HG03060 (cell line): ENCODE data around the gene TPR.

Experiments
- ATAC-seq: cut with Tn5 transposase; IDR thresholded peaks from one replicate; pipeline ENCODE4 v1.9.1; 2021; ENCODE audit warnings: low read depth, moderate number of reproducible peaks; ENCODE audit not compliant: unreplicated experiment

The TPR gene

GRCh38 chr1:186292875-186293274, 82.2 kb downstream of the TPR start:
- no peak for ATAC-seq

DNA sequence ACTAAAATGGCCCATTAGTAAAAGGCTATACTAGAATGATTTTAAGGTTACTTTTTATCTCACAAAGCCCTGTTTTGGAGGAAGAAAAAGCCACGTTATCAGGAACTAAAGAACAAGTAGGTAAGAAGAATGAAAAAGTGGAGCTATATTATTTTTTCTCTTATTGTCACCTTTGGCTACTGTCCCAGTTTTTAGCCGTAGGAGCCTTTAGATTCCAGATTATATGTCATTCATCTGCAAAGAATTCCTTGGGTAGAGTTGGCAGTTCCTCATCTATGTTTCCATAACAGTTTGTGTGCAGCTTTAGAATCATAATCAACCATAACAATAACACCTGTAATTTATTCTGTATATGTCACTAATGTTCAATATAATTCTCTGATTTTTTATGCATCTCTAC, 83.8 kb downstream of the TPR start:
- ATAC-seq: no peak

- no peak for ATAC-seq
Observed at GRCh38 chr1:186289943-186290545, 85.0 kb downstream of the TPR start.

GRCh38 chr1:186286615-186287315, 88.3 kb downstream of the TPR start:
- no peak for ATAC-seq

DNA sequence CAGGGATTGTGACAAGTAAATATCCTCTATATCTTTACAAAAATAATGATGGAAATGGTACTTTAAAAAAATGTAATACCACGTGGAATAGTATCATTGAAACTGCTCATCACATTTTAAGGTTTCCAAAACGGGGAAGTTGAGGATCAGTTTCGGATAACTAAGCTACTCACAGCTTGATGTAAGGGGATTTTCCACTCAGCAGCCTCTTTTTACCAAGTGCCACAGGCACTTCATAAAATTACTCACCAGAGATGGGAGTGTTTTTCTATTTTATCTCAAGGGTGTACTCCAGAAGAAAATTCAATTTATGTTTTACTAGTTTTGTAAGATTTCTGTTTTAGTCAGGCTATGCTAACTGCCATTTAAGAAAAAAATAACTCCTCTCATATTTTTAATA, 91.7 kb downstream of the TPR start:
- no peak for ATAC-seq

DNA sequence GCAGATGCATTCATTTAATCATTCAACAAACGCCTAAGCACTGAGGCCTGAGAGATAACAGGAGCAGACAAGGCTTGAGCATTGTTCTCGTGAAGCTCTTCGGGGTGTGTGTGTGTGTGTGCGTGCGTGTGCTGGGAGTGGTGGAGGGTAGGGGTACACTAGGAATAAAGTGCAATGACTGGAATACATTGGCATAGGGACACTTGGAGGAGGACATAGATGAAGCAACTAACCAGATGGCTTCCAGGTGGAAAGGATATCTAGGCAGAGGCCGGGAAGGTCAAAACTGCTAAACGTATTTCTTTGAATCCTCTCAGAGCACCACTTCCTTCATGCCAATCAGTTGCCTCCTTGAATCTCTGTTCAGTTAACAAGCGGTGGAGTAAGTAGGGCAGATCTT, 92.6 kb downstream of the TPR start:
- ATAC-seq: no peak

GRCh38 chr1:186275822-186276221, 99.2 kb downstream of the TPR start:
- ATAC-seq: no peak

GRCh38 chr1:186272486-186272885, 102.6 kb downstream of the TPR start:
- no peak for ATAC-seq

DNA sequence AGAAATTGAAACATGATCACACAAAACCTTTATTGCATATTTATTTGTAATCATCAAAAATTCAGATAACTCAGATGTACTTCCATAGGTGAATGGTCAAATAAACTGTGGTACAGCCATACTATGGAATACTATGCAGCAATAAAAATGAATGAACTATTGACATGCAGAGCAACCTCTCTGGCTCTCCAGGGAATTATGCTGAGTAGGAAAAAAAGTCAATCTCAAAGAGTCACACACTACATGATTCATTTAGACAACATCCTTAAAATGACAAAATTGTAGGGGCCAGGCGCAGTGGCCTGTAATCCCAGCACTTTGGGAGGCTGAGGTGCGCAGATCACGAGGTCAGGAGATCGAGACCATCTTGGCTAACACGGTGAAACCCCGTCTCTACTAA, 104.0 kb downstream of the TPR start:
- no peak for ATAC-seq
